ENCODE measurements around the gene RPAP3. TPM values are rescaled to one million over a fixed set of nuclear protein-coding genes. Genes with fewer than 3 reads are reported as not detected.
A peak's percentile ranks its signal among the peaks of the same experiment; 100 is the strongest.

RPAP3 gene
- total and polyA plus RNA-seq, 9 of the 15 experiments (the other 6 are each of a cell fraction or from before 2014, with no cell fraction given), result 40.0 to 92.1 (median 54.1) TPM

DNA sequence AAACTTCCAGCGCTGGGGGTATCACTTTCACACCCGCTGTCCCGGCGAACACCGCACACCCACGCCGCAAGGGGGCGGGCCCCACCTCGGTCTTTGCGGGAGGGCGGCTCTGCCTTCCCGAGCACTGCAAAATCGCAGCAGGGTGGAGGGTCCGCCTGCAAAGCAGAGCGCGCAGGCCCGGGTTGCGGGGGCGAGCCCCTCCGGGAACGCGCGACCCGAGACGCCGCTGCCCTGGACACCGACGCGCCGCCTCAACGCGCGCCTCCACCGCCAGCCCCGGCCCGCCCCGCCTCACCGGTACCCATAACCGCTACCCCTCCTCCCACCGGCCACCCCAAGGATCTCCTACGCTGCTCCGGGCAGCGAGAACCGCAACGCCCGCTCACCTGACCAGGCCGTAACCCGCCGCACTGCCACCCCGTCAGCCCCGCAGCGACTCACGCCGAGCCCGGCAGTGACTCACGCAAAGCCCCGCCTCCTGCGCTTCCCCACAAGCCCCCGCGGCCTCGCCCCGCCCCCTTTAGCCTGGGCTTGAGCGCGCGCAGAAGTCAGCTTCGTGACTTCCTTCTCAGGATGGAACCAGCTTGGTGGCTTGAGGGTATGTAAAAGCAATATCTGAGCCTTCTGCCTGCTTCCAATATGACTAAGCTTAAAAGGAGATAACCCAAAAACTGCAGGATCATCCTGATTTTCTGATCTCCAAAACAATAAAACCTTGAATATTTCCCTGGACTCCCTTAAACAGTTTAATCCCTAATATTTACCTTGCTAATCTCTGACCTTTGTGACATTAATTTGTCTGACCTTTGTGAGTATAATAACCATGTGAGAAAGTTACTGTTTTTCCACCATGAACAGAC is at the start of gene RPAP3 (continued):
- TF ChIP-seq CBX5 (IDR thresholded peaks at IDR 0.05; ENCODE audit: borderline replicate concordance, low read depth) (no peak), EGR1 (conservative IDR thresholded peaks at IDR 0.05) (peak; percentile 89), MTF1 (CRISPR knock-in tag; IDR thresholded peaks at IDR 0.05; ENCODE audit: borderline replicate concordance) (no peak), ADNP (tag; IDR thresholded peaks at IDR 0.05) (no peak), ZFP30 (CRISPR knock-in tag; IDR thresholded peaks at IDR 0.05; ENCODE audit: borderline replicate concordance) (no peak), ZC3H4 (CRISPR knock-in tag; IDR thresholded peaks at IDR 0.05; ENCODE audit: borderline replicate concordance) (no peak), ZNF445 (CRISPR knock-in tag; IDR thresholded peaks at IDR 0.05; ENCODE audit: low read depth) (no peak), ZNF561 (CRISPR knock-in tag; conservative IDR thresholded peaks at IDR 0.05) (no peak), TEAD4 (IDR thresholded peaks at IDR 0.05; ENCODE audit: low read length) (peak; percentile 52), TEAD4 (CRISPR knock-in tag; IDR thresholded peaks at IDR 0.05; ENCODE audit: borderline replicate concordance) (no peak)
- TF ChIP-seq, protein P1, sequence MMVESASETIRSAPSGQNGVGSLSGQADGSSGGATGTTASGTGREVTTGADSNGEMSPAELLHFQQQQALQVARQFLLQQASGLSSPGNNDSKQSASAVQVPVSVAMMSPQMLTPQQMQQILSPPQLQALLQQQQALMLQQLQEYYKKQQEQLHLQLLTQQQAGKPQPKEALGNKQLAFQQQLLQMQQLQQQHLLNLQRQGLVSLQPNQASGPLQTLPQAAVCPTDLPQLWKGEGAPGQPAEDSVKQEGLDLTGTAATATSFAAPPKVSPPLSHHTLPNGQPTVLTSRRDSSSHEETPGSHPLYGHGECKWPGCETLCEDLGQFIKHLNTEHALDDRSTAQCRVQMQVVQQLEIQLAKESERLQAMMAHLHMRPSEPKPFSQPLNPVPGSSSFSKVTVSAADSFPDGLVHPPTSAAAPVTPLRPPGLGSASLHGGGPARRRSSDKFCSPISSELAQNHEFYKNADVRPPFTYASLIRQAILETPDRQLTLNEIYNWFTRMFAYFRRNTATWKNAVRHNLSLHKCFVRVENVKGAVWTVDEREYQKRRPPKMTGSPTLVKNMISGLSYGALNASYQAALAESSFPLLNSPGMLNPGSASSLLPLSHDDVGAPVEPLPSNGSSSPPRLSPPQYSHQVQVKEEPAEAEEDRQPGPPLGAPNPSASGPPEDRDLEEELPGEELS (CRISPR knock-in tag; IDR thresholded peaks at IDR 0.05; ENCODE audit: borderline replicate concordance), result no peak
- TF ChIP-seq, protein P2, sequence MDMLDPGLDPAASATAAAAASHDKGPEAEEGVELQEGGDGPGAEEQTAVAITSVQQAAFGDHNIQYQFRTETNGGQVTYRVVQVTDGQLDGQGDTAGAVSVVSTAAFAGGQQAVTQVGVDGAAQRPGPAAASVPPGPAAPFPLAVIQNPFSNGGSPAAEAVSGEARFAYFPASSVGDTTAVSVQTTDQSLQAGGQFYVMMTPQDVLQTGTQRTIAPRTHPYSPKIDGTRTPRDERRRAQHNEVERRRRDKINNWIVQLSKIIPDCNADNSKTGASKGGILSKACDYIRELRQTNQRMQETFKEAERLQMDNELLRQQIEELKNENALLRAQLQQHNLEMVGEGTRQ (CRISPR knock-in tag; IDR thresholded peaks at IDR 0.05), result peak; percentile 33; the same call in 1 of the 2 replicates
- TF ChIP-seq, protein P3, sequence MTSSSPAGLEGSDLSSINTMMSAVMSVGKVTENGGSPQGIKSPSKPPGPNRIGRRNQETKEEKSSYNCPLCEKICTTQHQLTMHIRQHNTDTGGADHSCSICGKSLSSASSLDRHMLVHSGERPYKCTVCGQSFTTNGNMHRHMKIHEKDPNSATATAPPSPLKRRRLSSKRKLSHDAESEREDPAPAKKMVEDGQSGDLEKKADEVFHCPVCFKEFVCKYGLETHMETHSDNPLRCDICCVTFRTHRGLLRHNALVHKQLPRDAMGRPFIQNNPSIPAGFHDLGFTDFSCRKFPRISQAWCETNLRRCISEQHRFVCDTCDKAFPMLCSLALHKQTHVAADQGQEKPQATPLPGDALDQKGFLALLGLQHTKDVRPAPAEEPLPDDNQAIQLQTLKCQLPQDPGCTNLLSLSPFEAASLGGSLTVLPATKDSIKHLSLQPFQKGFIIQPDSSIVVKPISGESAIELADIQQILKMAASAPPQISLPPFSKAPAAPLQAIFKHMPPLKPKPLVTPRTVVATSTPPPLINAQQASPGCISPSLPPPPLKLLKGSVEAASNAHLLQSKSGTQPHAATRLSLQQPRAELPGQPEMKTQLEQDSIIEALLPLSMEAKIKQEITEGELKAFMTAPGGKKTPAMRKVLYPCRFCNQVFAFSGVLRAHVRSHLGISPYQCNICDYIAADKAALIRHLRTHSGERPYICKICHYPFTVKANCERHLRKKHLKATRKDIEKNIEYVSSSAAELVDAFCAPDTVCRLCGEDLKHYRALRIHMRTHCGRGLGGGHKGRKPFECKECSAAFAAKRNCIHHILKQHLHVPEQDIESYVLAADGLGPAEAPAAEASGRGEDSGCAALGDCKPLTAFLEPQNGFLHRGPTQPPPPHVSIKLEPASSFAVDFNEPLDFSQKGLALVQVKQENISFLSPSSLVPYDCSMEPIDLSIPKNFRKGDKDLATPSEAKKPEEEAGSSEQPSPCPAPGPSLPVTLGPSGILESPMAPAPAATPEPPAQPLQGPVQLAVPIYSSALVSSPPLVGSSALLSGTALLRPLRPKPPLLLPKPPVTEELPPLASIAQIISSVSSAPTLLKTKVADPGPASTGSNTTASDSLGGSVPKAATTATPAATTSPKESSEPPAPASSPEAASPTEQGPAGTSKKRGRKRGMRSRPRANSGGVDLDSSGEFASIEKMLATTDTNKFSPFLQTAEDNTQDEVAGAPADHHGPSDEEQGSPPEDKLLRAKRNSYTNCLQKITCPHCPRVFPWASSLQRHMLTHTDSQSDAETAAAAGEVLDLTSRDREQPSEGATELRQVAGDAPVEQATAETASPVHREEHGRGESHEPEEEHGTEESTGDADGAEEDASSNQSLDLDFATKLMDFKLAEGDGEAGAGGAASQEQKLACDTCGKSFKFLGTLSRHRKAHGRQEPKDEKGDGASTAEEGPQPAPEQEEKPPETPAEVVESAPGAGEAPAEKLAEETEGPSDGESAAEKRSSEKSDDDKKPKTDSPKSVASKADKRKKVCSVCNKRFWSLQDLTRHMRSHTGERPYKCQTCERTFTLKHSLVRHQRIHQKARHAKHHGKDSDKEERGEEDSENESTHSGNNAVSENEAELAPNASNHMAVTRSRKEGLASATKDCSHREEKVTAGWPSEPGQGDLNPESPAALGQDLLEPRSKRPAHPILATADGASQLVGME (CRISPR knock-in tag; IDR thresholded peaks at IDR 0.05), result no peak

Measured in K562 (cell line).